GM12873 (cell line): ENCODE data around the gene MIDN.

Experiments used
- CTCF ChIP-seq: IDR thresholded peaks from 2 replicates; pipeline ENCODE4 v1.5.1; 2012; ENCODE audit warnings: low read depth, mild to moderate bottlenecking, moderate library complexity, low read length, control low read depth; ENCODE audit not compliant: insufficient read depth; ENCODE audit errors: missing control alignments

MIDN gene

GRCh38 chr19:1270213-1270853 is 21.9 kb downstream of the MIDN start:
- no peak for TF ChIP-seq CTCF

- no peak for TF ChIP-seq CTCF
These were observed 22.6 kb downstream of the MIDN start for GRCh38 chr19:1270854-1271527.

- no peak for TF ChIP-seq CTCF
These were observed 23.4 kb downstream of the MIDN start for GRCh38 chr19:1271528-1272422.

- TF ChIP-seq CTCF, result no peak
These were observed 24.3 kb downstream of the MIDN start for GRCh38 chr19:1272423-1273262.

GRCh38 chr19:1273263-1274041 is 25.1 kb downstream of the MIDN start:
- TF ChIP-seq CTCF, result no peak

- TF ChIP-seq CTCF, result no peak
These were observed 25.9 kb downstream of the MIDN start for GRCh38 chr19:1274081-1274851.
